ENCODE results near the gene HLA-DQB1. TPM values are rescaled to one million over a fixed set of nuclear protein-coding genes. Genes with fewer than 3 reads are reported as not detected.

HLA-DQB1 gene
- total and polyA plus RNA-seq, 2 donors (not counting 3 experiments of a cell fraction or from before 2014, with no cell fraction given), result not detected

GRCh38 chr6:32685603-32686002, 19.1 kb upstream of the HLA-DQB1 start:
- TF ChIP-seq MYC (IDR thresholded peaks at IDR 0.05; ENCODE audit: low read depth, low read length), result no peak
- no peak for TF ChIP-seq GATA2 (IDR thresholded peaks at IDR 0.05; ENCODE audit: insufficient read depth, insufficient read length, low read depth, low read length)
- no peak for TF ChIP-seq FOS (IDR thresholded peaks at IDR 0.05; ENCODE audit: borderline replicate concordance, insufficient read depth, low read length)
- no peak for TF ChIP-seq EZH2 (IDR thresholded peaks at IDR 0.05; ENCODE audit: borderline replicate concordance, low read depth, low read length, severe bottlenecking)
- TF ChIP-seq MAX (IDR thresholded peaks at IDR 0.05; ENCODE audit: insufficient read depth, insufficient read length), result no peak
- TF ChIP-seq POLR2A (IDR thresholded peaks at IDR 0.05; ENCODE audit: low read depth, low read length), result no peak
- no peak for TF ChIP-seq JUN (IDR thresholded peaks at IDR 0.05; ENCODE audit: borderline replicate concordance, insufficient read depth, insufficient read length, low read depth)
- no peak for TF ChIP-seq POLR2AphosphoS5 (IDR thresholded peaks at IDR 0.05; ENCODE audit: insufficient read depth, low read depth, low read length)
- TF ChIP-seq, protein P1, sequence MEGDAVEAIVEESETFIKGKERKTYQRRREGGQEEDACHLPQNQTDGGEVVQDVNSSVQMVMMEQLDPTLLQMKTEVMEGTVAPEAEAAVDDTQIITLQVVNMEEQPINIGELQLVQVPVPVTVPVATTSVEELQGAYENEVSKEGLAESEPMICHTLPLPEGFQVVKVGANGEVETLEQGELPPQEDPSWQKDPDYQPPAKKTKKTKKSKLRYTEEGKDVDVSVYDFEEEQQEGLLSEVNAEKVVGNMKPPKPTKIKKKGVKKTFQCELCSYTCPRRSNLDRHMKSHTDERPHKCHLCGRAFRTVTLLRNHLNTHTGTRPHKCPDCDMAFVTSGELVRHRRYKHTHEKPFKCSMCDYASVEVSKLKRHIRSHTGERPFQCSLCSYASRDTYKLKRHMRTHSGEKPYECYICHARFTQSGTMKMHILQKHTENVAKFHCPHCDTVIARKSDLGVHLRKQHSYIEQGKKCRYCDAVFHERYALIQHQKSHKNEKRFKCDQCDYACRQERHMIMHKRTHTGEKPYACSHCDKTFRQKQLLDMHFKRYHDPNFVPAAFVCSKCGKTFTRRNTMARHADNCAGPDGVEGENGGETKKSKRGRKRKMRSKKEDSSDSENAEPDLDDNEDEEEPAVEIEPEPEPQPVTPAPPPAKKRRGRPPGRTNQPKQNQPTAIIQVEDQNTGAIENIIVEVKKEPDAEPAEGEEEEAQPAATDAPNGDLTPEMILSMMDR (IDR thresholded peaks at IDR 0.05; ENCODE audit: extremely low read depth in 1 of 2, insufficient read depth in 1 of 2, low read depth in 1 of 2, low read length in 2 of 2), result no peak
- Histone ChIP-seq H3K4me1 (ENCODE audit: control insufficient read depth, extremely low read depth, insufficient read depth, low read length) (no peaks in the 10 kb centered on the region), H3K79me2 (ENCODE audit: control insufficient read depth, insufficient read depth, low read length) (no peaks in the 10 kb centered on the region), H3K9me3 (replicated peaks; ENCODE audit: control insufficient read depth, insufficient read depth, low read length) (no peaks in the 10 kb centered on the region), H4K20me1 (replicated peaks; ENCODE audit: control insufficient read depth, extremely low read depth, insufficient read depth, low read length) (no peaks in the 10 kb centered on the region), H3K4me3 (replicated peaks in 1 of 3; ENCODE audit: insufficient read depth in 1 of 3, low read depth in 1 of 3, low read length in 3 of 3) (no peak overlapping the region), H3K9ac (replicated peaks; ENCODE audit: extremely low read depth, insufficient read depth, low read length) (no peak overlapping the region), H3K4me2 (ENCODE audit: insufficient read depth, low read length) (no peak overlapping the region), H3K27me3 (ENCODE audit: control insufficient read depth in 2 of 2, insufficient read depth in 2 of 2, low read length in 2 of 2) (peaks cover 0 to 6% of the 10 kb centered on the region in 2 experiments), H2AFZ (ENCODE audit: low read depth, low read length) (no peak overlapping the region), H3K27ac (ENCODE audit: insufficient read depth, low read depth, low read length) (no peak overlapping the region), H3K9me1 (replicated peaks; ENCODE audit: control insufficient read depth, extremely low read depth, insufficient read depth, low read length) (no peaks in the 10 kb centered on the region), H3K36me3 (ENCODE audit: control insufficient read depth in 2 of 2, extremely low read depth in 1 of 2, insufficient read depth in 2 of 2, low read length in 2 of 2) (no peaks in the 10 kb centered on the region)
- CTCF ChIA-PET, result interaction anchor here (1.0 to 1.1 kb wide), 2 partner anchors 15 kb away, joined by 3 to 4 read pairs; no protein-coding TSS in a partner anchor
- no peak for FAIRE-seq
- BruUV-seq (replicated peaks), result no TSS peak
- dilution Hi-C loops (cut with MboI; ENCODE audit: extremely low pct_ligation_motif_present, low sequenced_read_pairs), result no loop called here
- DNase-seq (ENCODE audit: low read depth, low spot score), result no peak
- intact Hi-C loops (cut with micrococcal nuclease), result no loop called here
- POLR2A ChIA-PET, result no interaction called here
